OCI-LY3 (cell line): ENCODE measurements around the gene PRRT1.

Source experiments
- CTCF ChIP-seq: fragments of 200-600, 300-600 bp; sonication (generic); IDR thresholded peaks from 2 replicates; pipeline ENCODE4 v1.5.1; 2014; ENCODE audit warnings: antibody characterized with exemption, low read length, low read depth
- EZH2phosphoT487 ChIP-seq: fragments of 200-600 bp; shearing (Covaris generic); IDR thresholded peaks from 2 replicates; pipeline ENCODE4 v1.6.1; 2018; ENCODE audit warnings: antibody characterized with exemption, mixed run types, low read depth

GRCh38 chr6:32108727-32109113, 43.0 kb downstream of the PRRT1 start:
- TF ChIP-seq CTCF (no peak), EZH2phosphoT487 (no peak)
